ENCODE data around the gene SEMA3E.
"Not testable (repeated sequence)": the region's sequence is repeated elsewhere in the genome, so short reads cannot be mapped to it uniquely, and the experiment has no call there.

The SEMA3E gene

GRCh38 chr7:83486957-83487356, 162.0 kb downstream of the SEMA3E start:
- no peak for DNase-seq (ENCODE audit: low read depth in 2 of 2)

- no peak for DNase-seq (ENCODE audit: low read depth in 2 of 2)
Observed at GRCh38 chr7:83486536-83486935, 162.4 kb downstream of the SEMA3E start.

GRCh38 chr7:83484826-83485225, 164.1 kb downstream of the SEMA3E start:
- no peak for DNase-seq (ENCODE audit: low read depth in 2 of 2)

- DNase-seq (ENCODE audit: low read depth in 2 of 2), result no peak
Observed at GRCh38 chr7:83484266-83484665, 164.7 kb downstream of the SEMA3E start.

GRCh38 chr7:83478616-83479015, 170.3 kb downstream of the SEMA3E start:
- no peak for DNase-seq (ENCODE audit: low read depth in 2 of 2)

GRCh38 chr7:83476511-83477050, 172.4 kb downstream of the SEMA3E start:
- no peak for DNase-seq (ENCODE audit: low read depth in 2 of 2)

GRCh38 chr7:83475420-83475819, 173.5 kb downstream of the SEMA3E start:
- no peak for DNase-seq (ENCODE audit: low read depth in 2 of 2)

- no peak for DNase-seq (ENCODE audit: low read depth in 2 of 2)
Observed at GRCh38 chr7:83472376-83472775, 176.6 kb downstream of the SEMA3E start.

- no peak for DNase-seq (ENCODE audit: low read depth in 2 of 2)
Observed at GRCh38 chr7:83469491-83469890, 179.4 kb downstream of the SEMA3E start.

GRCh38 chr7:83469076-83469475, 179.9 kb downstream of the SEMA3E start:
- DNase-seq (ENCODE audit: low read depth in 2 of 2), result no peak

GRCh38 chr7:83468251-83468739, 180.6 kb downstream of the SEMA3E start:
- no peak for DNase-seq (ENCODE audit: low read depth in 2 of 2)

GRCh38 chr7:83467493-83467892, 181.4 kb downstream of the SEMA3E start:
- DNase-seq (ENCODE audit: low read depth in 2 of 2), result no peak

GRCh38 chr7:83466956-83467355, 182.0 kb downstream of the SEMA3E start:
- DNase-seq (ENCODE audit: low read depth in 2 of 2), result no peak

- no peak for DNase-seq (ENCODE audit: low read depth in 2 of 2)
Observed at GRCh38 chr7:83466187-83466923, 182.6 kb downstream of the SEMA3E start.

GRCh38 chr7:83465643-83466042, 183.3 kb downstream of the SEMA3E start:
- no peak for DNase-seq (ENCODE audit: low read depth in 2 of 2)

- not testable (repeated sequence) for DNase-seq (ENCODE audit: low read depth in 2 of 2)
Observed at GRCh38 chr7:83461820-83462219, 187.1 kb downstream of the SEMA3E start.

- DNase-seq (ENCODE audit: low read depth in 2 of 2), result not testable (repeated sequence)
Observed at GRCh38 chr7:83459930-83460653, 188.8 kb downstream of the SEMA3E start.

GRCh38 chr7:83459101-83459929, 189.6 kb downstream of the SEMA3E start:
- not testable (repeated sequence) for DNase-seq (ENCODE audit: low read depth in 2 of 2)

- DNase-seq (ENCODE audit: low read depth in 2 of 2), result no peak
Observed at GRCh38 chr7:83457022-83457892, 191.7 kb downstream of the SEMA3E start.

GRCh38 chr7:83456413-83456812, 192.5 kb downstream of the SEMA3E start:
- DNase-seq (ENCODE audit: low read depth in 2 of 2), result no peak

GRCh38 chr7:83455612-83456011, 193.3 kb downstream of the SEMA3E start:
- no peak for DNase-seq (ENCODE audit: low read depth in 2 of 2)
